Measurements from ENCODE around the gene IL1R1.

GRCh38 chr2:102130647-102130991 lies 11.9 kb upstream of the IL1R1 start:
- TF ChIP-seq CTCF (IDR thresholded peaks at IDR 0.05 in 8 of 11, conservative IDR thresholded peaks at IDR 0.05 in 3 of 11) (no peak), POLR2AphosphoS5 (IDR thresholded peaks at IDR 0.05) (no peak)

Data from spleen (tissue), 7 donors.